HCT116 (cell line): Measurements from ENCODE around the gene OR52B6. TPM values are rescaled to one million over a fixed set of nuclear protein-coding genes. Genes with fewer than 3 reads are reported as not detected.

Experiments used
- ATAC-seq: fragments of 200-7000 bp; cut with Tn5 transposase; 2 replicates; pipeline ENCODE4 v1.9.1; 2020; ENCODE audit warnings: mild to moderate bottlenecking, moderate library complexity
- BruUV-seq: library from RNA; stranded (reverse); fragments of 400-500 nt; replicated peaks from 2 replicates; lab custom pipeline; 2021; lab: Mats Ljungman, UMichigan
- CTCF ChIA-PET: fragments of 300-600 bp; sonication (Branson Sonifier 250); formaldehyde crosslinking; loops from one replicate; lab custom pipeline; 2021; ENCODE audit warnings: antibody characterized with exemption; lab: Charles Lee
- POLR2A ChIA-PET: fragments of 300-600, 350-600 bp; sonication (Branson Sonifier 250); formaldehyde crosslinking; loops from one replicate; lab custom pipeline; 2021; ENCODE audit warnings: antibody characterized with exemption; lab: Charles Lee
- RAD21 ChIA-PET, 2 experiments: fragments of 300-600 bp; sonication (Branson Sonifier 250); formaldehyde crosslinking; loops; one replicate each; lab custom pipeline; 2023; ENCODE audit warnings: low total read pairs in 2 of 2; ENCODE audit not compliant: uncharacterized antibody in 2 of 2, unreplicated experiment in 2 of 2, low non-redundant PET in 1 of 2; lab: Charles Lee
- DNase-seq: peaks from one replicate; pipeline ENCODE4 v3.0.0-alpha.2; 2010; ENCODE audit warnings: low read depth, low spot score
- H2AFZ ChIP-seq: fragments of 200-600 bp; shearing (Covaris generic), sonication (generic); 2 replicates; pipeline ENCODE4 v1.6.1; 2017; ENCODE audit warnings: low read depth, mixed run types, mixed read lengths, antibody characterized with exemption, low read length; ENCODE audit not compliant: poor library complexity, severe bottlenecking
- H3K27ac ChIP-seq: 2 replicates; pipeline ENCODE4 v1.5.1; 2012; ENCODE audit warnings: low read depth, low read length
- H3K27me3 ChIP-seq: fragments of 200-600 bp; sonication (generic); 2 replicates; pipeline ENCODE4 v1.6.1; 2016; ENCODE audit warnings: mixed run types, low read length, mixed read lengths; ENCODE audit not compliant: insufficient read depth
- H3K36me3 ChIP-seq, 2 experiments: fragments of 200-500 bp in 1 of 2; fragments of 200-600 bp in 1 of 2; sonication (Bioruptor generic) in 1 of 2; sonication (generic) in 1 of 2; 2 replicates each; pipeline versions ENCODE4 v1.5.1 to v1.6.1; 2014 to 2016; ENCODE audit warnings: low read length in 2 of 2, inconsistent platforms in 1 of 2, mixed read lengths in 1 of 2, mixed run types in 1 of 2; ENCODE audit not compliant: insufficient read depth in 2 of 2, control insufficient read depth in 1 of 2
- H3K4me1 ChIP-seq, 2 experiments: fragments of 200-600 bp in 1 of 2; sonication (generic) in 1 of 2; 2 replicates each; pipeline versions ENCODE4 v1.5.1 to v1.6.1; 2012 to 2017; ENCODE audit warnings: low read length in 2 of 2, inconsistent platforms in 1 of 2, mild to moderate bottlenecking in 1 of 2, mixed read lengths in 1 of 2, mixed run types in 1 of 2, moderate library complexity in 1 of 2; ENCODE audit not compliant: insufficient read depth in 2 of 2, control insufficient read depth in 1 of 2
- H3K4me2 ChIP-seq: fragments of 200-600 bp; sonication (generic); 2 replicates; pipeline ENCODE4 v1.6.1; 2017; ENCODE audit warnings: mixed run types, low read length, mixed read lengths
- H3K4me3 ChIP-seq, 2 experiments: fragments of 200-600 bp in 1 of 2; sonication (generic) in 1 of 2; replicated peaks in 1 of 2; 2 replicates each; pipeline ENCODE4 v1.5.1; 2011 to 2016; ENCODE audit warnings: low read length in 2 of 2, control low read depth in 1 of 2, low read depth in 1 of 2, mild to moderate bottlenecking in 1 of 2, mixed read lengths in 1 of 2, mixed run types in 1 of 2
- H3K79me2 ChIP-seq: fragments of 200-600 bp; sonication (generic); 2 replicates; pipeline ENCODE4 v1.6.1; 2017; ENCODE audit warnings: mild to moderate bottlenecking, mixed run types, low read length, moderate library complexity, mixed read lengths; ENCODE audit not compliant: insufficient read depth
- H3K9ac ChIP-seq: fragments of 200-600 bp; sonication (generic); 2 replicates; pipeline ENCODE4 v1.6.1; 2016; ENCODE audit warnings: low read length, mixed read lengths
- H3K9me2 ChIP-seq: fragments of 200-600 bp; sonication (generic), shearing (Covaris generic); 2 replicates; pipeline ENCODE4 v1.6.1; 2017; ENCODE audit warnings: mixed run types, mild to moderate bottlenecking, moderate library complexity; ENCODE audit not compliant: insufficient read depth
- H3K9me3 ChIP-seq, 2 experiments: fragments of 200-500 bp in 1 of 2; fragments of 200-600 bp in 1 of 2; sonication (Bioruptor generic) in 1 of 2; sonication (generic) in 1 of 2; 2 replicates each; pipeline ENCODE4 v1.6.1; 2014 to 2017; ENCODE audit warnings: low read length in 2 of 2, mixed read lengths in 2 of 2, inconsistent platforms in 1 of 2, low read depth in 1 of 2, mild to moderate bottlenecking in 1 of 2, mixed run types in 1 of 2, moderate library complexity in 1 of 2; ENCODE audit not compliant: control insufficient read depth in 1 of 2, insufficient read depth in 1 of 2
- H4K20me1 ChIP-seq: fragments of 200-600 bp; sonication (generic), shearing (Covaris generic); 2 replicates; pipeline ENCODE4 v1.6.1; 2017; ENCODE audit warnings: mixed run types, mild to moderate bottlenecking, moderate library complexity; ENCODE audit not compliant: insufficient read depth
- CBX3 ChIP-seq: IDR thresholded peaks from 2 replicates; pipeline ENCODE4 v1.6.1; 2012; ENCODE audit warnings: low read depth
- CEBPB ChIP-seq: IDR thresholded peaks from 2 replicates; pipeline ENCODE4 v1.6.1; 2012; ENCODE audit warnings: low read depth
- EGR1 ChIP-seq: IDR thresholded peaks from 2 replicates; pipeline ENCODE4 v1.6.1; 2012; ENCODE audit warnings: low read depth
- EZH2 ChIP-seq: fragments of 200-600 bp; sonication (generic); IDR thresholded peaks from 2 replicates; pipeline ENCODE4 v1.6.1; 2017; ENCODE audit warnings: antibody characterized with exemption, mixed run types
- EZH2phosphoT487 ChIP-seq: fragments of 200-600 bp; IDR thresholded peaks from 2 replicates; pipeline ENCODE4 v1.6.1; 2018; ENCODE audit warnings: antibody characterized with exemption, borderline replicate concordance
- JUND ChIP-seq: IDR thresholded peaks from 2 replicates; pipeline ENCODE4 v1.6.1; 2012
- SRF ChIP-seq: IDR thresholded peaks from 2 replicates; pipeline ENCODE4 v1.6.1; 2012; ENCODE audit warnings: low read depth
- TCF7L2 ChIP-seq: IDR thresholded peaks from 2 replicates; pipeline ENCODE4 v1.7.0; 2011; ENCODE audit warnings: borderline replicate concordance, inconsistent platforms; ENCODE audit not compliant: insufficient read depth, insufficient read length; ENCODE audit errors: extremely low read depth
- ZNF274 ChIP-seq: fragments of 200-500 bp; sonication (Bioruptor generic); IDR thresholded peaks from 2 replicates; pipeline ENCODE4 v1.6.1; 2014; ENCODE audit warnings: mild to moderate bottlenecking, low read depth, low read length, inconsistent platforms
- intact Hi-C: fragments of 100-400 bp; cut with micrococcal nuclease; formaldehyde crosslinking; loops from 2 replicates; pipeline ENCODE4 v1.10.0; 2022
- total RNA-seq: library from RNA; stranded (reverse); gene quantifications from one replicate; pipeline ENCODE4 v1.2.1, GENCODE V29; 2021; ENCODE audit not compliant: unreplicated experiment
- TF ChIP-seq, protein P1 (sequence below): IDR thresholded peaks from 2 replicates; pipeline ENCODE4 v1.6.1; 2012
- TF ChIP-seq, protein P2 (sequence below): IDR thresholded peaks from 2 replicates; pipeline ENCODE4 v1.6.1; 2012

OR52B6 gene
- total RNA-seq, 1 experiment from 2014 or later, result not detected

DNA sequence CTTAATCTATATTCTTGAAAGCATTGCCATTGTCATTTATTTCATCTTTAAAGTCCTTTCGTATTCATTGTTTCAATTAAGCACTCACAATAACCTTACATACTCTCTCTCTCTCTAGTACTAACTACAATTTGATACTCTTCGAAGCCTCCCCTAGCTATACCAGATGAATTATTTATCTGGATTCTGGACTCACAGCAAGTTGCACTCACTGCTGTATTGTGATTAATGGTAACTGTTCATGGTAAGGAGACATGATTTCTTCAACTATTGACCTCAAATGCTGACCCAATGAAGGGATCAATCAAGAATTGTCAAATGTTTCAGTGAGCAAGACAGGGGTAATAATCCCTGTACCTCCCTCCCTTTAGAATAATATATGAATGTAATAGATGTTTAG, 6.0 kb upstream of the OR52B6 start:
- no peak overlapping the region for H3K27ac ChIP-seq
- H3K4me3 ChIP-seq, result no peak overlapping the region
- no peaks in the 10 kb centered on the region for H4K20me1 ChIP-seq
- no peak for ATAC-seq
- TF ChIP-seq EZH2phosphoT487 (no peak), CBX3 (no peak)
- TF ChIP-seq, all 23 proteins: peak for 0
- H3K9me2 ChIP-seq, result no peaks in the 10 kb centered on the region
- H2AFZ ChIP-seq, result no peak overlapping the region
- no peak overlapping the region for H3K4me2 ChIP-seq
- H3K79me2 ChIP-seq, result no peaks in the 10 kb centered on the region
- BruUV-seq, result no TSS peak
- no peaks in the 10 kb centered on the region for H3K4me1 ChIP-seq
- DNase-seq, result no peak
- peaks cover 36% of the 10 kb centered on the region; the same call in 1 of the 2 replicates for H3K27me3 ChIP-seq
- H3K36me3 ChIP-seq, result no peaks in the 10 kb centered on the region
- POLR2A ChIA-PET, result no interaction called here
- H3K9me3 ChIP-seq, result no peaks in the 10 kb centered on the region
- intact Hi-C loops, result no loop called here
- CTCF ChIA-PET, result no interaction called here
- H3K9ac ChIP-seq, result no peak overlapping the region
- RAD21 ChIA-PET, result no interaction called here

DNA sequence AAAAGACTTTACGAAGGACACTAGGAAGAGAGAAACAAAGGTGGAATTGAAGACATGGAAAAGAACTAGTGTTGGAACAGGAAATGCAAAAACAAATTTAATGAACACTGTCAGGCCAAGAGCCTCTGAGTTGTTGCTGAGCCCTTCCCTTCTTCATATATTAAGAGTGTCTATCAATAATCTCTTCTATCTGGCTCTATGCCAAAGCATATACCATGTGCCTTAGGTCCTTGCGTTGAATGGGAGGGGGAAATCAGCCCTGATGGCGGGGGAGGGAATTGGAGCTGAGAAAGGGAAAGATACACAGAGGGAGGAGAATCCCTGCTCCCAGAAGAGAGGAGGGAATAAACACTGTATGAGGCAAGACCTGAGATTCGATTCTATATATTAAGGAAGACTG, 5.5 kb upstream of the OR52B6 start:
- H2AFZ ChIP-seq, result no peak overlapping the region
- intact Hi-C loops, result no loop called here
- DNase-seq (no peak), ATAC-seq (no peak)
- RAD21 ChIA-PET, result no interaction called here
- POLR2A ChIA-PET, result no interaction called here
- H4K20me1 ChIP-seq, result no peaks in the 10 kb centered on the region
- H3K9ac ChIP-seq, result no peak overlapping the region
- H3K9me2 ChIP-seq, result no peaks in the 10 kb centered on the region
- no peak overlapping the region for H3K4me3 ChIP-seq
- H3K4me1 ChIP-seq, result no peaks in the 10 kb centered on the region
- CTCF ChIA-PET, result no interaction called here
- H3K36me3 ChIP-seq, result no peaks in the 10 kb centered on the region
- TF ChIP-seq SRF, result no peak
- TF ChIP-seq CEBPB, result no peak
- TF ChIP-seq EZH2, result no peak
- TF ChIP-seq, protein P1, sequence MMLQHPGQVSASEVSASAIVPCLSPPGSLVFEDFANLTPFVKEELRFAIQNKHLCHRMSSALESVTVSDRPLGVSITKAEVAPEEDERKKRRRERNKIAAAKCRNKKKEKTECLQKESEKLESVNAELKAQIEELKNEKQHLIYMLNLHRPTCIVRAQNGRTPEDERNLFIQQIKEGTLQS, result no peak
- TF ChIP-seq, protein P2, sequence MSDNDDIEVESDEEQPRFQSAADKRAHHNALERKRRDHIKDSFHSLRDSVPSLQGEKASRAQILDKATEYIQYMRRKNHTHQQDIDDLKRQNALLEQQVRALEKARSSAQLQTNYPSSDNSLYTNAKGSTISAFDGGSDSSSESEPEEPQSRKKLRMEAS, result no peak
- TF ChIP-seq JUND, result no peak
- no peak for TF ChIP-seq ZNF274
- TF ChIP-seq EGR1, result no peak
- TF ChIP-seq TCF7L2, result no peak
- no peaks in the 10 kb centered on the region for H3K79me2 ChIP-seq
- no peak overlapping the region for H3K4me2 ChIP-seq
- H3K27ac ChIP-seq, result no peak overlapping the region
- H3K27me3 ChIP-seq, result peaks cover 36% of the 10 kb centered on the region; the same call in 1 of the 2 replicates
- BruUV-seq, result no TSS peak
- H3K9me3 ChIP-seq, result no peaks in the 10 kb centered on the region
